ENCODE measurements around the gene PCDHGB1.
"Not testable (repeated sequence)": the region's sequence is repeated elsewhere in the genome, so short reads cannot be mapped to it uniquely, and the experiment has no call there.

The PCDHGB1 gene

GRCh38 chr5:141349917-141350619 is at the start of gene PCDHGB1:
PCDHGB1 (plus strand) TSS chr5:141350099; CDS start chr5:141350261, 162 bp downstream.
- DNase-seq (ENCODE audit: low read depth in 2 of 2): no peak

- no peak for DNase-seq (ENCODE audit: low read depth in 2 of 2)
Measured at GRCh38 chr5:141303756-141304155, 46.1 kb upstream of the PCDHGB1 start, which contains the start of gene SLC25A2. SLC25A2 (minus strand) TSS chr5:141304049; CDS start chr5:141303865, 184 bp downstream.

GRCh38 chr5:141306630-141307029 is 43.3 kb upstream of the PCDHGB1 start:
- no peak for DNase-seq (ENCODE audit: low read depth in 2 of 2)

DNA sequence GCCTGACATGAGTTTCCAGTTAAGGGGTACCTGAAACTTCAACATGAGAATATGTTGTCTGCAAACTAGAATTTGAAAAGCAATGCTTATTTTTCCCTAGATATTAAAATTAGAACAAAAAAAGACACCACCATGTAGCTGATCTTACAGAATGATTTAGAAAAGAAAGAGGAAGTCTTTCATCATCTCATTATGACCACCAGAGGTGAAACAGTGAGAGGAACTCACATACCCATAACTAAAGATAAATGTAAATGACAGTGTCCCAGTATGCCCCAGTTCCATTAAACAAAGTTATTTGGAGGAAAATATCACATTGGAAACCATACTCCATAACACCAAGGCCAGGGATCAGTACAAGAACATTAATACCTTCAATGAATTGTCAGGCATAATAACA is 36.2 kb upstream of the PCDHGB1 start:
- DNase-seq (ENCODE audit: low read depth in 2 of 2): no peak

DNA sequence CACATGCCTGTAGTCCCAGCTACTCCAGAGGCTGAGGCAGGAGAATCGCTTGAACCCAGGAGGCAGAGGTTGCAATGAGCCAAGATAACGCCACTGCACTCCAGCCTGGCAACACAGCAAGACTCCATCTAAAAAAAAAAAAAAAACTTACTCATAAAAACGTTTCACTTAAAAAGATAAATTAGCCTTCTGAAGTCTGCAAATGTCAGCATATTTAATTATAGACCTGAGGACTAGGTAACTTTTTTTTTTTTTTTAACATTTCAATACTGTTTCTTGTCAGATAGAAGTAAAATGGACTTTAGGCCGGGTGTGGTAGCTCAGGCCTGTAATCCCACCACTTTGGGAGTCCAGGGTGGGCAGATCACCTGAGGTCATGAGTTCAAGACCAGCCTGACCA is 32.9 kb upstream of the PCDHGB1 start:
- not testable (repeated sequence) for DNase-seq (ENCODE audit: low read depth in 2 of 2)

GRCh38 chr5:141319202-141319601 is 30.7 kb upstream of the PCDHGB1 start:
- no peak for DNase-seq (ENCODE audit: low read depth in 2 of 2)

- no peak for DNase-seq (ENCODE audit: low read depth in 2 of 2)
Measured at GRCh38 chr5:141319699-141320098, 30.2 kb upstream of the PCDHGB1 start.

DNA sequence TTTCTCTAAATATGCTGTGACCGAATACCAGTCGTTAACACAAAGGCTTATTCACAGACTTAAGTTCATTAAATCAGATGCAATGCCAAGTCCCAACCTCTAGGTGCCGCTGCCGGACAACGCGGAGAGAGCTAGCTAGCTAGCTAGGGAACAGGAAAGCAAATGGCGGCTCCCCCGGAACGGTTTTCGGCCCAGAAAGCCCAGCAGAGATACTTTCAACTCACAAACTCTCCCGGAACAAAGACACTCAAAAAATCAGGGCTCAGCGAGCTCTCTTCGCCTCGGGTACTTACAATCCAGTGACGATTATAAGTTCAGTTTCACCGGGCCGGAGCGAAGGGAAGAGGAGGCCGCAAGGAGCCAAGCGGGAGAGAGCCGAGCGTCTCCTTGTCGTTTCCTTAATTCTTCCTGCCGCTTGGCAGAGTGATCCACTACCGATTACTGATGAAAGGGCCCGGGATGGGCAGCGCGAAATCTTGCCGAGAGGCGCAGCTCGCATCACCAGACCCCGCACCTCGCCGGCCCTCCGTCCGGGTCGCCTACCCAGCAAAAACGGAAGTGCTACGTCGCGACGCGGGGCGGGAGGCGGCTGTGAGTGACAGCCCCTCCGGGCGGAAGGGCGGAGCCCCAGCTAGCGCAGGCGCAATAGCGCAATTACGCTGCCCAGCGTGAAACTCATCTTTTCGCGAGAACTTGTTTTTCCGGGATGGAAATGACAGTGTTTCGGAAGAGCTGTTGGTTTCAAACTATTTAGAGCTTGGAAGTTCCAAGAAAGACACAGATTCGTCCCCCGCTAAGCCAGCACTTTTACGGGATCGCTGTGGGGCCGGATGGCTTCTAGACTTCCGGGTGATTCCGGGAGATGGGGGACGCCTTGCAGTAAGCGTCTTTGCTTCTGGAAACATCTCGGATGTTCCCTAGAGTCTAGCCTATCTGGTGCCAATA is 29.4 kb upstream of the PCDHGB1 start, which contains the start of gene TAF7:
TSS of gene TAF7 (minus strand) at position 560 of the 945 bp plus-strand sequence. CDS start 740 bp downstream, outside the sequence.
- DNase-seq (ENCODE audit: low read depth in 2 of 2): peak; percentile 82 to 84

DNA sequence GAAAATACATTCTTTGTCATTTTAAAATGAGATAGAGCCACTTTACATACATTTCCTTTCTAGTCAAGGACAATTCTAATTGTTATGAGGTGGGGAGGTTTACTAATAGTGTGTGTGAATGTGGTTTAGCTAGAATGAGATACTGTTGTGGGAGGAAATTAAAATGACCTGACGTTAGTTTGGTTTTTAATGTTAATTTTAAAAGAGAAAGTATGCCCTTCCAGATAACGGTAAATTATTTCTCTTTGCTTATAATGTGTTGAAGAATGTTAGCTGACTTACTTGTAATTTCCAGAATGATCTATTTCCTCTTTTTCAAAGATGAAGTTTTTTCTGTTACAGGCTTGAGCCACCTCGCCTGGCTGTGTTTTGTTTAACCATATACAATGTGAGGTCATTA is 27.6 kb upstream of the PCDHGB1 start:
- no peak for DNase-seq (ENCODE audit: low read depth in 2 of 2)

DNA sequence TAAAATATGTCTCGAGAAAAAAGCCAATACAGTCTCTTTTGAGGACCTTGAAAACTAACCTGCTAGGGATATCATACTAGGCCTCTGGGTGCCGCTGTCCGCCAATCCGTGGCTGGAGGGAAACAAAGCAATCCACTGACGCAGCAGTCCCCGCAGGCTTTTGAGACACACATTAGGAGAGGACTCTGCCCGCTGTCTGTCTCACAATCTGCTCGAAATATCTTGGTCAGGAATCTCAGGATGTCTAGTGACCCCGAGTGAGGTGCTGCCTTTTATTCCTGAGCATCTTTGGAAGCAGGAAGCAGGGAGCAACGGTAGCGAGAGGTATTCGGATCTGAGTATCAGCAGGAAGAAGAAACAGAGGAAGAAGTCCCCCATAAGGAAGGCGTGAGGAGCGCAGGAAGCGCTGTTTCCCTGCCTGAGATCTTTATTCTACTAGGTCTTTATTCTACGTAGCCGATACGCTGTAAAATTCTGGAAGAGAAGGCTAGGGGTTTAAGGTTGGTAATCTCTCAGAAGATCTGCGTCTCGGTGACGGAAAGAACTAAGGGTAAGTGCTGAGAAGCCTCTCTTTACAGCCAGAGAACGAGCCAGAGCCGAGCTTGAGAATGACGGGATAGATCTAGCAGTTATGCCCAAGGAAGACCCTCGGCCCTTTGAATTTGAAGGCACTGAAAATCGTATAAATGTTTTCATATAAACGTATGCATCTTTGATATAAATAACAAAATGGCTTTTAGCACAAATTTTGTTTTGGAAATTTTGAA is 23.6 kb upstream of the PCDHGB1 start:
- peak; percentile 35 to 51 for DNase-seq (ENCODE audit: low read depth in 2 of 2)

DNA sequence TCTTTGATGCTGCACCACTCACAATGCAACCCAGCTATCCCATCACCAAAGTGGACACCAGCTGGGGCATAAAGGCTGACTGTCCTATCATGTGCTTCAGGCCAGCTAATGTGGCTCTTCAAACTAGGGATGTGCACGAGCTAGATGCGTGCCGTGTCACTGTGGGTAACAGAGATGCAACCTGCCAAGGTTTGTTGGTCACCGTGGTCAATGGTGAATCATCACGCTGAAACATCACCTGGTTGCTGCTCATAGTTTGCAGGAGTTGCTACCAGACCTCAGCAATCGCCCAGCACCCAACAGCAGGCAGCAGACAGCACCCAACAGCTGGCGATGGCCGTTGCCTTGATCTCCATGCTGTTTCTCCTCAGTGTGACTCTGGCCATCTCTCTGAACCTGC is 21.7 kb upstream of the PCDHGB1 start:
- DNase-seq (ENCODE audit: low read depth in 2 of 2): no peak

DNA sequence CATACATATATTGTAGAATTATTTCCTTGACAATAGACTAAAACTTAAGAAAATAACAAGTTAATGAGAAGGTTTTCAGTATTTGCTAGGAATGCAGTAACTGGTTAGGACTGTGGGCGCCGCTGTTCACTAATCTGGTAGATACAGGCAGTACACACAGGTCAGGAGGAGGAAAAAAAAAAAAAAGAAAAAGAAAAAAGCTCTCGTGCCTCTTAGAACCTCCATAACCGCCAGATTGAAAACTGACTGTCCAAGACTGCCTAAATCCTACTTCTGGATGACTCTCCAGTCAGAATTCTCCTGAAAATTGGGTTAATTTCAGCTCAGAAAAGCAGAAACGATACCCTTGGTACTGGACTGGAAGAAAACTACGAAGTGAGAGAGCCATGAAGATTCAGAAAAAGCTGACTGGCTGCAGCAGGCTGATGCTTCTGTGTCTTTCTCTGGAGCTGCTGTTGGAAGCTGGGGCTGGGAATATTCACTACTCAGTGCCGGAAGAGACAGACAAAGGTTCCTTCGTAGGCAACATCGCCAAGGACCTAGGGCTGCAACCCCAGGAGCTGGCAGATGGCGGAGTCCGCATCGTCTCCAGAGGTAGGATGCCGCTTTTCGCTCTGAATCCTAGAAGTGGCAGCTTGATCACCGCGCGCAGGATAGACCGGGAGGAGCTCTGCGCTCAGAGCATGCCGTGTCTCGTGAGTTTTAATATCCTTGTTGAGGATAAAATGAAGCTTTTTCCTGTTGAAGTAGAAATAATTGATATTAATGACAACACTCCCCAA is 19.4 kb upstream of the PCDHGB1 start, which contains the start of gene PCDHGA1:
TSS of gene PCDHGA1 (plus strand) at position 216 of the 782 bp plus-strand sequence.
- DNase-seq (ENCODE audit: low read depth in 2 of 2): no peak

DNA sequence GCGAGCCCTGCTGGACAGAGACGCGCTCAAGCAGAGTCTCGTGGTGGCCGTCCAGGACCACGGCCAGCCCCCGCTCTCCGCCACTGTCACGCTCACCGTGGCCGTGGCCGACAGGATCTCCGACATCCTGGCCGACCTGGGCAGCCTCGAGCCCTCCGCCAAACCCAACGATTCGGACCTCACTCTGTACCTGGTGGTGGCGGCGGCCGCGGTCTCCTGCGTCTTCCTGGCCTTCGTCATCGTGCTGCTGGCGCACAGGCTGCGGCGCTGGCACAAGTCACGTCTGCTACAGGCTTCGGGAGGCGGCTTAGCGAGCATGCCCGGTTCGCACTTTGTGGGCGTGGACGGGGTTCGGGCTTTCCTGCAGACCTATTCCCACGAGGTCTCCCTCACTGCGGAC is 17.3 kb upstream of the PCDHGB1 start:
- DNase-seq (ENCODE audit: low read depth in 2 of 2): not testable (repeated sequence)

GRCh38 chr5:141338538-141339306 is 11.2 kb upstream of the PCDHGB1 start, which contains the start of gene PCDHGA2:
PCDHGA2 (plus strand) TSS chr5:141338760.
- DNase-seq (ENCODE audit: low read depth in 2 of 2): no peak

DNA sequence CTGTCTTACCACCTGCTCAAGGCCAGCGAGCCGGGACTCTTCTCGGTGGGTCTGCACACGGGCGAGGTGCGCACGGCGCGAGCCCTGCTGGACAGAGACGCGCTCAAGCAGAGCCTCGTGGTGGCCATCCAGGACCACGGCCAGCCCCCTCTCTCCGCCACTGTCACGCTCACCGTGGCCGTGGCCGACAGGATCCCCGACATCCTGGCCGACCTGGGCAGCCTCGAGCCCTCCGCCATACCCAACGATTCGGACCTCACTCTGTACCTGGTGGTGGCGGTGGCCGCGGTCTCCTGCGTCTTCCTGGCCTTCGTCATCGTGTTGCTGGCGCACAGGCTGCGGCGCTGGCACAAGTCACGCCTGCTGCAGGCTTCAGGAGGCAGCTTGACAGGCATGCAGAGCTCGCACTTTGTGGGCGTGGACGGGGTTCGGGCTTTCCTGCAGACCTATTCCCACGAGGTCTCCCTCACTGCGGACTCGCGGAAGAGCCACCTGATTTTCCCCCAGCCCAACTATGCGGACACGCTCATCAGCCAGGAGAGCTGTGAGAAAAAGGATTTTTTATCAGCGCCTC is 9.0 kb upstream of the PCDHGB1 start:
- DNase-seq (ENCODE audit: low read depth in 2 of 2): not testable (repeated sequence)

DNA sequence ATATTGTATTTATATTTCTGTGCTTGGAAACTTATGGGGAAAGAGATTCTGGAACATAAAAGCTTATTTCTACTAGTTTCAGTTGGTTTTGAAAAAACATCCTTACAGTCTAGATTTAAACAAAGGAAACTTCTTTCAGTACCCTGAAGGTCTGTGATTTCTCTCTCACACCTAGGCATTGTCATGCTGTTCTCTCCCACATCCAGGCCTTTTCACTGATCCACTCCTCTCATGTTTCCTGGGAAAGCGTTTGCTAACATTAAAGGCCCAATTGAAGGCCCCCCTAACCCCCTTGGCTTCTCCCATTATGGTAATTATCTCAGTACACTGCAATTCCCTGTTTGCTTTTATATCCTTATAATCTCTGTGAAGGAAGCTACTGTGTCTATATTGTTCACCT is 7.1 kb upstream of the PCDHGB1 start:
- no peak for DNase-seq (ENCODE audit: low read depth in 2 of 2)

DNA sequence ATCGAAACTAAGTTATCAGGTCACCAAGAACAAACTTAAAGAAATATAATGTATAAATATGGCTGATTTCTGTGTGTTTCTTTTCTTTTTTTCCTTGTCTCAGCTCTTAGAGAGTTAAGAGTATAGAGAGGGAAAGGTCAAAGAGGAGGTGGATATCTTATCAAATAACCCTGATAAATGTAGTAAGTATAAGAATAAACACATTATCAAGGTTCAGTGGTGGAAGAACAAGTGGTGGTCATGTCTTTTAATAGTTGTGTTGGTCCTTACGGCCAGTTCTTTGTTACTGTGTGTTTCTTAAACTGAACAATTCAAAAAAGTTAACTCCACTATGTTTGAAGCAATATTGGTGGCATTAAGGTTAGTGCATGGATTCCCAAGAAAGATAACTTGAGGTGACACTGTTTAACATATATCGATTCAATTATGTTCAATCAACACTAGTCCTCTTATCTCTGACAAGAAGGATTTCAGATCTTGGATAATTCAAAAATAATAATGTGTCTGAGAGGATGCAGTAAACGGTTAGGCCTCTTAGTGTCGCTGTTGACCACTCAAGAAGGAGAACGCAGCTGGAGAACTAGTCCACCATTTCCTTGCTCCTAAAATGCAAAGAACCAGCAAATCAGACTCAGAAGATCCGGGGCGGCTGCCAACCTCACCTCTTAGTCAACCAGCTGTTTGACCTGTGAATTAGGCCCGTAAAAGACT is 6.5 kb upstream of the PCDHGB1 start, which contains the start of gene PCDHGA3:
TSS of gene PCDHGA3 (plus strand) at position 588 of the 711 bp plus-strand sequence. CDS start 205 bp downstream, outside the sequence.
- DNase-seq (ENCODE audit: low read depth in 2 of 2): no peak

GRCh38 chr5:141343953-141344463 is 5.9 kb upstream of the PCDHGB1 start:
- no peak for DNase-seq (ENCODE audit: low read depth in 2 of 2)

DNA sequence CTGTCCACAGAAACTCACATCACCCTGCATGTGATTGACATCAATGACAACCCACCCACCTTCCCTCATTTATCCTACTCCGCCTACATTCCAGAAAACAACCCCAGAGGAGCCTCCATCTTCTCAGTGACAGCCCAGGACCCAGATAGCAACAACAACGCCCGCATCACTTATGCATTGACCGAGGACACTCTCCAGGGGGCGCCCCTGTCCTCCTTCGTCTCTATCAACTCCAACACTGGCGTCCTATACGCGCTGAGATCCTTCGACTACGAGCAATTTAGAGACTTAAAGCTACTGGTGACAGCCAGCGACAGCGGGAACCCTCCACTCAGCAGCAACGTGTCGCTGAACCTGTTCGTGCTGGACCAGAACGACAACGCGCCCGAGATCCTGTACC is 4.6 kb upstream of the PCDHGB1 start:
- DNase-seq (ENCODE audit: low read depth in 2 of 2): no peak

Data from stimulated activated CD4-positive, alpha-beta T cell treated with anti-CD3 and anti-CD28 coated beads, Interleukin-12 subunit alpha, Interleukin-12 subunit beta, amount 100 ng/mL, for 24 hours (primary cell).